Measurements from ENCODE around the gene SYT9. TPM values are rescaled to one million over a fixed set of nuclear protein-coding genes. Genes with fewer than 3 reads are reported as not detected.

The SYT9 gene
- polyA plus RNA-seq, 1 of the 3 experiments (the other 2 are of a cell fraction) = 0.10 TPM

GRCh38 chr11:7450836-7451235 lies 199.1 kb downstream of the SYT9 start:
- H3K4me3 ChIP-seq (ENCODE audit: low read depth in 2 of 2, low read length in 1 of 2) = no peak overlapping the region
- H2AFZ ChIP-seq (ENCODE audit: low read depth) = no peak overlapping the region
- H4K20me1 ChIP-seq (ENCODE audit: insufficient read depth) = no peaks in the 10 kb centered on the region
- DNase-seq = no peak
- no peaks in the 10 kb centered on the region for H3F3A ChIP-seq (replicated peaks; ENCODE audit: insufficient read depth)
- TF ChIP-seq FOSL2 (IDR thresholded peaks at IDR 0.05; ENCODE audit: borderline replicate concordance, low read depth) (no peak), MAX (IDR thresholded peaks at IDR 0.05; ENCODE audit: low read depth) (no peak), REST (IDR thresholded peaks at IDR 0.05; ENCODE audit: low read depth, low read length) (no peak)
- ChIA-PET POLR2A (no interaction called here), CTCF (interaction anchor here (0.8 to 2.8 kb wide), 8 partner anchors 8 to 353 kb away, joined by 3 to 19 read pairs (median 4); no protein-coding TSS in a partner anchor)
- no peaks in the 10 kb centered on the region for H3K27me3 ChIP-seq (ENCODE audit: insufficient read depth)
- no peaks in the 10 kb centered on the region for H3K9me3 ChIP-seq
- WGBS (ENCODE audit: low lambda C conversion rate) = 52% methylated on average over 3 of the region's 3 CpGs
- H3K4me1 ChIP-seq (ENCODE audit: control insufficient read depth in 1 of 2, insufficient read depth in 2 of 2, low read depth in 1 of 2, low read length in 1 of 2) = no peaks in the 10 kb centered on the region; a peak in 1 of 4 replicates
- no peak overlapping the region for H3K4me2 ChIP-seq
- H3K36me3 ChIP-seq (replicated peaks in 1 of 2; ENCODE audit: control insufficient read depth in 1 of 2, insufficient read depth in 2 of 2, low read length in 1 of 2) = no peaks in the 10 kb centered on the region
- H3K79me2 ChIP-seq (ENCODE audit: insufficient read depth) = no peaks in the 10 kb centered on the region
- no peaks in the 10 kb centered on the region for H3K9me2 ChIP-seq
- no peak overlapping the region for H3K27ac ChIP-seq (ENCODE audit: low read depth in 2 of 2, low read length in 1 of 2)
- H3K9ac ChIP-seq = no peak overlapping the region

- ChIA-PET CTCF (interaction anchor here (0.8 to 2.8 kb wide), 5 partner anchors 9 to 354 kb away, joined by 4 to 19 read pairs (median 6); no protein-coding TSS in a partner anchor), POLR2A (no interaction called here)
- no peak for DNase-seq
- no peak overlapping the region for H3K4me3 ChIP-seq (ENCODE audit: low read depth in 2 of 2, low read length in 1 of 2)
- H3F3A ChIP-seq (replicated peaks; ENCODE audit: insufficient read depth) = no peaks in the 10 kb centered on the region
- no peak overlapping the region for H2AFZ ChIP-seq (ENCODE audit: low read depth)
- no peaks in the 10 kb centered on the region; a peak in 1 of 4 replicates for H3K4me1 ChIP-seq (ENCODE audit: control insufficient read depth in 1 of 2, insufficient read depth in 2 of 2, low read depth in 1 of 2, low read length in 1 of 2)
- no peaks in the 10 kb centered on the region for H3K9me2 ChIP-seq
- H3K36me3 ChIP-seq (replicated peaks in 1 of 2; ENCODE audit: control insufficient read depth in 1 of 2, insufficient read depth in 2 of 2, low read length in 1 of 2) = no peaks in the 10 kb centered on the region
- H3K9me3 ChIP-seq = no peaks in the 10 kb centered on the region
- H3K4me2 ChIP-seq = no peak overlapping the region
- H4K20me1 ChIP-seq (ENCODE audit: insufficient read depth) = no peaks in the 10 kb centered on the region
- H3K27me3 ChIP-seq (ENCODE audit: insufficient read depth) = no peaks in the 10 kb centered on the region
- WGBS (ENCODE audit: low lambda C conversion rate) = 44% methylated on average over 3 of the region's 3 CpGs
- H3K27ac ChIP-seq (ENCODE audit: low read depth in 2 of 2, low read length in 1 of 2) = no peak overlapping the region
- H3K79me2 ChIP-seq (ENCODE audit: insufficient read depth) = no peaks in the 10 kb centered on the region
- no peak overlapping the region for H3K9ac ChIP-seq
- TF ChIP-seq YY1 (IDR thresholded peaks at IDR 0.05; ENCODE audit: low read depth) = no peak
- TF ChIP-seq GATA2 (CRISPR knock-in tag; IDR thresholded peaks at IDR 0.05) = no peak
- TF ChIP-seq TEAD4 (IDR thresholded peaks at IDR 0.05; ENCODE audit: borderline replicate concordance, insufficient read depth) = no peak
- no peak for TF ChIP-seq MEF2A (IDR thresholded peaks at IDR 0.05; ENCODE audit: borderline replicate concordance, low read depth)
- no peak for TF ChIP-seq NFIC (IDR thresholded peaks at IDR 0.05; ENCODE audit: borderline replicate concordance)
- no peak for TF ChIP-seq IRF3 (IDR thresholded peaks at IDR 0.05; ENCODE audit: low read depth, low read length)
- no peak for TF ChIP-seq FOSL2 (IDR thresholded peaks at IDR 0.05; ENCODE audit: borderline replicate concordance, low read depth)
- TF ChIP-seq RAD21 (IDR thresholded peaks at IDR 0.05; ENCODE audit: low read length) = no peak
- TF ChIP-seq JUND (IDR thresholded peaks at IDR 0.05) = no peak
- no peak for TF ChIP-seq SMC3 (IDR thresholded peaks at IDR 0.05; ENCODE audit: low read depth, low read length)
- no peak for TF ChIP-seq RFX5 (IDR thresholded peaks at IDR 0.05; ENCODE audit: low read length)
- TF ChIP-seq ZBTB33 (IDR thresholded peaks at IDR 0.05; ENCODE audit: borderline replicate concordance, low read depth) = no peak
- no peak for TF ChIP-seq MAX (IDR thresholded peaks at IDR 0.05; ENCODE audit: low read depth)
- TF ChIP-seq RCOR1 (IDR thresholded peaks at IDR 0.05; ENCODE audit: low read length) = no peak
- TF ChIP-seq CTCF (IDR thresholded peaks at IDR 0.05) = no peak
- TF ChIP-seq EP300 (IDR thresholded peaks at IDR 0.05; ENCODE audit: borderline replicate concordance in 1 of 2, low read depth in 1 of 2, low read length in 1 of 2) = no peak
These were observed 199.8 kb downstream of the SYT9 start for GRCh38 chr11:7451520-7451919.
